HepG2 (cell line): ENCODE results near the gene GDAP2. TPM values are rescaled to one million over a fixed set of nuclear protein-coding genes. Genes with fewer than 3 reads are reported as not detected.

Experiments used
- ARNTL ChIP-seq: sonication (generic); formaldehyde crosslinking; IDR thresholded peaks from 2 replicates; pipeline ENCODE4 v1.4.0; 2020; ENCODE audit warnings: mild to moderate bottlenecking, missing genetic modification reagents
- ETV5 ChIP-seq: IDR thresholded peaks from 2 replicates; pipeline ENCODE4 v1.6.1; 2018; ENCODE audit warnings: missing biosample characterization, missing genetic modification reagents, inconsistent platforms, borderline replicate concordance
- KDM5A ChIP-seq: fragments of 200-600 bp; sonication (generic); IDR thresholded peaks from 2 replicates; pipeline ENCODE4 v1.7.0; 2018; ENCODE audit warnings: antibody characterized with exemption, mild to moderate bottlenecking, low read length, borderline replicate concordance
- NFKB2 ChIP-seq: sonication (generic); formaldehyde crosslinking; IDR thresholded peaks from 2 replicates; pipeline ENCODE4 v1.4.0; 2020; ENCODE audit warnings: missing genetic modification reagents, borderline replicate concordance
- PAX8 ChIP-seq: sonication (generic); formaldehyde crosslinking; IDR thresholded peaks from 2 replicates; pipeline ENCODE4 v1.8.0; 2022; ENCODE audit warnings: mild to moderate bottlenecking, missing genetic modification reagents, borderline replicate concordance
- PHF8 ChIP-seq: sonication (generic); formaldehyde crosslinking; IDR thresholded peaks from 2 replicates; pipeline ENCODE4 v1.5.0; 2020; ENCODE audit warnings: missing genetic modification reagents
- POGZ ChIP-seq: sonication (generic); formaldehyde crosslinking; IDR thresholded peaks from 2 replicates; pipeline ENCODE4 v1.4.0; 2020; ENCODE audit warnings: mild to moderate bottlenecking, missing genetic modification reagents
- REXO4 ChIP-seq: sonication (generic); formaldehyde crosslinking; IDR thresholded peaks from 2 replicates; pipeline ENCODE4 v1.8.0; 2022; ENCODE audit warnings: missing genetic modification reagents, mild to moderate bottlenecking, borderline replicate concordance
- RFX1 ChIP-seq: fragments of 450-650 bp; IDR thresholded peaks from 2 replicates; pipeline ENCODE4 v1.6.1; 2017
- STAG1 ChIP-seq: sonication (generic); formaldehyde crosslinking; IDR thresholded peaks from 2 replicates; pipeline ENCODE4 v1.4.0; 2020; ENCODE audit warnings: missing genetic modification reagents
- XRCC5 ChIP-seq: fragments of 200-400 bp; formaldehyde crosslinking; optimal IDR thresholded peaks from 2 replicates; pipeline ENCODE3; 2017; ENCODE audit warnings: mild to moderate bottlenecking, low read length
- ZBTB21 ChIP-seq: sonication (generic); formaldehyde crosslinking; IDR thresholded peaks from 2 replicates; pipeline ENCODE4 v1.4.0; 2020; ENCODE audit warnings: missing genetic modification reagents
- ZBTB38 ChIP-seq: sonication (generic); formaldehyde crosslinking; IDR thresholded peaks from 2 replicates; pipeline ENCODE4 v1.5.1; 2020; ENCODE audit warnings: mild to moderate bottlenecking, missing genetic modification reagents
- ZC3H13 ChIP-seq: sonication (generic); formaldehyde crosslinking; IDR thresholded peaks from 2 replicates; pipeline ENCODE4 v1.8.1; 2023; ENCODE audit warnings: mild to moderate bottlenecking, missing genetic modification reagents, moderate library complexity
- ZFYVE20 ChIP-seq: sonication (generic); formaldehyde crosslinking; IDR thresholded peaks from 2 replicates; pipeline ENCODE4 v1.8.0; 2023; ENCODE audit warnings: low read depth, mild to moderate bottlenecking, moderate library complexity, missing genetic modification reagents, borderline replicate concordance
- ZNF263 ChIP-seq: sonication (generic); formaldehyde crosslinking; IDR thresholded peaks from 2 replicates; pipeline ENCODE4 v1.4.0; 2020; ENCODE audit warnings: missing genetic modification reagents
- ZNF317 ChIP-seq: sonication (generic); formaldehyde crosslinking; IDR thresholded peaks from 2 replicates; pipeline ENCODE4 v1.5.0; 2020; ENCODE audit warnings: mild to moderate bottlenecking, missing genetic modification reagents
- ZNF34 ChIP-seq: sonication (generic); formaldehyde crosslinking; IDR thresholded peaks from 2 replicates; pipeline ENCODE4 v1.4.0; 2020; ENCODE audit warnings: mild to moderate bottlenecking, missing genetic modification reagents, borderline replicate concordance
- ZNF382 ChIP-seq: sonication (generic); formaldehyde crosslinking; IDR thresholded peaks from 2 replicates; pipeline ENCODE4 v1.5.0; 2020; ENCODE audit warnings: missing genetic modification reagents, mild to moderate bottlenecking, borderline replicate concordance
- ZNF674 ChIP-seq: sonication (generic); formaldehyde crosslinking; IDR thresholded peaks from 2 replicates; pipeline ENCODE4 v1.5.0; 2020; ENCODE audit warnings: low read depth, mild to moderate bottlenecking, missing genetic modification reagents
- ZNF747 ChIP-seq: sonication (generic); formaldehyde crosslinking; IDR thresholded peaks from 2 replicates; pipeline ENCODE4 v1.8.1; 2023; ENCODE audit warnings: missing genetic modification reagents, mild to moderate bottlenecking, borderline replicate concordance
- ZNF772 ChIP-seq: sonication (generic); formaldehyde crosslinking; IDR thresholded peaks from 2 replicates; pipeline ENCODE4 v1.5.0; 2020; ENCODE audit warnings: mild to moderate bottlenecking, missing genetic modification reagents
- ZZZ3 ChIP-seq: sonication (generic); formaldehyde crosslinking; IDR thresholded peaks from 2 replicates; pipeline ENCODE4 v1.4.0; 2020; ENCODE audit warnings: missing genetic modification reagents, mild to moderate bottlenecking, borderline replicate concordance
- polyA plus RNA-seq, 8 experiments: library from polyadenylated mRNA; depleted of rRNA in 3 of 8; stranded (reverse) in 7 of 8; unstranded in 1 of 8; fragments of >200 nt; fragmentation: Illumina TruSeq in 4 of 8; extraction: Trizol in 4 of 8; gene quantifications; 2 replicates each; pipeline versions ENCODE4 v1.2.1 to v1.2.3, GENCODE V29; 2011 to 2016; ENCODE audit warnings: low read depth in 4 of 8, missing spikeins in 1 of 8, mixed read lengths in 1 of 8; ENCODE audit not compliant: insufficient read depth in 1 of 8
- total RNA-seq, 5 experiments: library from RNA; depleted of rRNA; stranded (reverse); fragments of >200 nt; fragmentation: Illumina TruSeq; extraction: Trizol; gene quantifications; 2 replicates each; pipeline ENCODE4 v1.2.3, GENCODE V29; 2016; ENCODE audit warnings: low read depth in 1 of 5
- TF ChIP-seq, protein P1 (sequence below): sonication (generic); formaldehyde crosslinking; IDR thresholded peaks from 2 replicates; pipeline ENCODE4 v1.5.0; 2020; ENCODE audit warnings: missing genetic modification reagents
- TF ChIP-seq, protein P2 (sequence below): sonication (generic); formaldehyde crosslinking; IDR thresholded peaks from 2 replicates; pipeline ENCODE4 v1.4.0; 2020; ENCODE audit warnings: mild to moderate bottlenecking, missing genetic modification reagents

GDAP2 gene
- total and polyA plus RNA-seq, 2 of the 13 experiments (the other 11 are each of a cell fraction or from before 2014, with no cell fraction given): 11.4 to 23.2 TPM

DNA sequence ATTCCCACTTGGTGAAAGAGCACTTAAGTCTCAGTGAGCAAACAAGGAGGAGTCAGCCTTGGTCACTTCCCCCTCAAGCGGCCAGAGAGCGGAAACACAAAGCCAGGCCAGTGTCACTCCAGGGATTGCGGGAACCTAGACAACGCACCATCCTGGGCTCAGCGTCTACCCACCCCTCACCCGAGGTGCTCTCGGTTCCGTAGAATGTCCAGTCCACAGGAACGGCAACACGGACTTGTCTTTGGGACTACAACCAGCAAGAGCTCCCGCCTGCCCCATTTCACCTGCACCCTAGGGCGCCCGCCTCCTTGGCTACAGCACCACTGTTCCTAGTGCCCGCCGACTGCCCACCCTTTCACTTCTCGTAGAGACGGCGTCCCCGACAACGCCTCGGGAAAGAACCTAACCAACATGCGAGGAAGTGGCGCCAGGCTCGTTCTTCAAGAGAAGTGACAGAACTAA lies 509 bp downstream of the GDAP2 start (continued):
- TF ChIP-seq XRCC5 (peak; percentile 49), ZNF382 (CRISPR knock-in tag) (no peak), ZNF772 (CRISPR knock-in tag) (peak; percentile 50; the same call in 1 of the 2 replicates), ZC3H13 (no peak), ZBTB38 (CRISPR knock-in tag) (peak; percentile 42; the same call in 1 of the 2 replicates), NFKB2 (peak; percentile 19; the same call in 1 of the 2 replicates), ZNF34 (CRISPR knock-in tag) (peak; percentile 63; the same call in 1 of the 2 replicates), ZNF317 (CRISPR knock-in tag) (0 out of 2 replicates have a peak, but pooled peaks have one; percentile 27), ZFYVE20 (CRISPR knock-in tag) (0 out of 2 replicates have a peak, but pooled peaks have one; percentile 19), ZBTB21 (CRISPR knock-in tag) (no peak), STAG1 (CRISPR knock-in tag) (peak; percentile 32), ZZZ3 (0 out of 2 replicates have a peak, but pooled peaks have one; percentile 4), PHF8 (CRISPR knock-in tag) (no peak), ETV5 (peak; percentile 13; the same call in 1 of the 2 replicates), PAX8 (0 out of 2 replicates have a peak, but pooled peaks have one; percentile 12), POGZ (CRISPR knock-in tag) (0 out of 2 replicates have a peak, but pooled peaks have one; percentile 31), ZNF263 (CRISPR knock-in tag) (peak; percentile 73), ZNF747 (0 out of 2 replicates have a peak, but pooled peaks have one; percentile 52), REXO4 (peak; percentile 60; the same call in 1 of the 2 replicates), ZNF674 (CRISPR knock-in tag) (0 out of 2 replicates have a peak, but pooled peaks have one; percentile 78), ARNTL (CRISPR knock-in tag) (0 out of 2 replicates have a peak, but pooled peaks have one; percentile 10), KDM5A (peak; percentile 68), RFX1 (peak; percentile 14; the same call in 1 of the 2 replicates)
- TF ChIP-seq, protein P1, sequence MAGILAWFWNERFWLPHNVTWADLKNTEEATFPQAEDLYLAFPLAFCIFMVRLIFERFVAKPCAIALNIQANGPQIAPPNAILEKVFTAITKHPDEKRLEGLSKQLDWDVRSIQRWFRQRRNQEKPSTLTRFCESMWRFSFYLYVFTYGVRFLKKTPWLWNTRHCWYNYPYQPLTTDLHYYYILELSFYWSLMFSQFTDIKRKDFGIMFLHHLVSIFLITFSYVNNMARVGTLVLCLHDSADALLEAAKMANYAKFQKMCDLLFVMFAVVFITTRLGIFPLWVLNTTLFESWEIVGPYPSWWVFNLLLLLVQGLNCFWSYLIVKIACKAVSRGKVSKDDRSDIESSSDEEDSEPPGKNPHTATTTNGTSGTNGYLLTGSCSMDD (CRISPR knock-in tag): no peak
- TF ChIP-seq, protein P2, sequence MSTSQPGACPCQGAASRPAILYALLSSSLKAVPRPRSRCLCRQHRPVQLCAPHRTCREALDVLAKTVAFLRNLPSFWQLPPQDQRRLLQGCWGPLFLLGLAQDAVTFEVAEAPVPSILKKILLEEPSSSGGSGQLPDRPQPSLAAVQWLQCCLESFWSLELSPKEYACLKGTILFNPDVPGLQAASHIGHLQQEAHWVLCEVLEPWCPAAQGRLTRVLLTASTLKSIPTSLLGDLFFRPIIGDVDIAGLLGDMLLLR: no peak
